Ectodermal cell (in vitro differentiated cells): ENCODE data around the gene NEK4.
"Not testable (repeated sequence)": the region's sequence is repeated elsewhere in the genome, so short reads cannot be mapped to it uniquely, and the experiment has no call there.

Experiments
- H3K27ac ChIP-seq: 2 replicates; pipeline ENCODE4 v1.7.0; 2013; ENCODE audit warnings: mild to moderate bottlenecking, low read depth, low read length; ENCODE audit not compliant: insufficient read depth, poor library complexity, severe bottlenecking
- H3K27me3 ChIP-seq: 2 replicates; pipeline ENCODE4 v1.7.0; 2013; ENCODE audit warnings: mild to moderate bottlenecking, low read length; ENCODE audit not compliant: insufficient read depth, control insufficient read depth, poor library complexity, severe bottlenecking
- H3K36me3 ChIP-seq: one replicate; pipeline ENCODE4 v1.7.0; 2013; ENCODE audit warnings: low read length; ENCODE audit not compliant: control insufficient read depth, insufficient read depth
- H3K4me1 ChIP-seq: one replicate; pipeline ENCODE4 v1.7.0; 2013; ENCODE audit warnings: low read length; ENCODE audit not compliant: control insufficient read depth, insufficient read depth
- H3K4me3 ChIP-seq: 2 replicates; pipeline ENCODE4 v1.7.0; 2013; ENCODE audit warnings: low read depth, low read length, control low read depth; ENCODE audit not compliant: insufficient read depth
- H3K9me3 ChIP-seq: 2 replicates; pipeline ENCODE4 v1.7.0; 2013; ENCODE audit warnings: mild to moderate bottlenecking, low read length, moderate library complexity; ENCODE audit not compliant: control insufficient read depth
- WGBS, 2 experiments: methylation state at CpG; one replicate each; pipeline ENCODE4 v1.1.7; 2013; ENCODE audit warnings: missing lambda C conversion rate in 2 of 2; 5-methylcytosine and 5-hydroxymethylcytosine counted together

NEK4 gene

DNA sequence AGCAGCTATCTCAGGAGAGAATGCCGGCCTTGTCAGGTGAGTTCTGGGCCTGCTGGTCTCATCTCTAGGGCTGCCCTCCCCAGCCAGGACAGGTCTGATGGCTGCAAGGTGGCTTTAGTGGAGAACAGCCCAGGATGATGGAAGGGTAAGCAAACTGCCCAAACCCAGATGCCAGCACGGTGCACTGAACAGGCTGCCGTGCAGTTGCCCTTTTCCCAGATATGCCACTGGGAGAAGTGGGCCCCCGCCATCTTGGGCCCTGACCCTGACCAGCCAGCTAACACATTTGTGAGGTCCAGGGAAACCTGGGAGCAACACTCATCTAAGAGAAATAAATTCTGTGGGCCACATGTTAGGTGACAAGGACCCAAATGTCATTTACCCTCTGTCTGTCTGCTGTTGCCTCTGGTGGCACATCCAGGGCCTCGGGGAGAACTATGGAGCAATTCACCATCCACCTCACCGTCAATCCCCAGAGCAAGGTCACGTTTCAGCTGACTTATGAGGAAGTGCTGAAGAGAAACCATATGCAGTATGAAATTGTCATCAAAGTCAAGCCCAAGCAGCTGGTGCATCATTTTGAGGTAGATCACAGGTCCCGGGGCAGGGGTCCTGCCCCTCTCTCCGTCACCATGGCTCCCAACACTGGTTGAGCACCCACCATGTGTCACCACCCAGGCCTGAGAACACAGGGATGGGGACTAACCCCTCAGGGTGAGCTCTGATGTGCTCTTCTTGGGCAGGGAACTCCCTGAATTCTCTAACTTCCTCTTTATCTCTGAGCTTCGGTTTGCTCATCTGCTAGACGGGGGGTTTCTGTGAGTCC lies 8.5 kb upstream of the NEK4 start:
- no peaks in the 10 kb centered on the region for H3K27me3 ChIP-seq
- H3K27ac ChIP-seq = no peak overlapping the region
- H3K36me3 ChIP-seq = no peaks in the 10 kb centered on the region
- H3K9me3 ChIP-seq = no peaks in the 10 kb centered on the region
- H3K4me3 ChIP-seq = no peak overlapping the region
- WGBS, 2 experiments = 93 to 95% methylated on average over 11 of the region's 11 CpGs
- H3K4me1 ChIP-seq = no peaks in the 10 kb centered on the region

DNA sequence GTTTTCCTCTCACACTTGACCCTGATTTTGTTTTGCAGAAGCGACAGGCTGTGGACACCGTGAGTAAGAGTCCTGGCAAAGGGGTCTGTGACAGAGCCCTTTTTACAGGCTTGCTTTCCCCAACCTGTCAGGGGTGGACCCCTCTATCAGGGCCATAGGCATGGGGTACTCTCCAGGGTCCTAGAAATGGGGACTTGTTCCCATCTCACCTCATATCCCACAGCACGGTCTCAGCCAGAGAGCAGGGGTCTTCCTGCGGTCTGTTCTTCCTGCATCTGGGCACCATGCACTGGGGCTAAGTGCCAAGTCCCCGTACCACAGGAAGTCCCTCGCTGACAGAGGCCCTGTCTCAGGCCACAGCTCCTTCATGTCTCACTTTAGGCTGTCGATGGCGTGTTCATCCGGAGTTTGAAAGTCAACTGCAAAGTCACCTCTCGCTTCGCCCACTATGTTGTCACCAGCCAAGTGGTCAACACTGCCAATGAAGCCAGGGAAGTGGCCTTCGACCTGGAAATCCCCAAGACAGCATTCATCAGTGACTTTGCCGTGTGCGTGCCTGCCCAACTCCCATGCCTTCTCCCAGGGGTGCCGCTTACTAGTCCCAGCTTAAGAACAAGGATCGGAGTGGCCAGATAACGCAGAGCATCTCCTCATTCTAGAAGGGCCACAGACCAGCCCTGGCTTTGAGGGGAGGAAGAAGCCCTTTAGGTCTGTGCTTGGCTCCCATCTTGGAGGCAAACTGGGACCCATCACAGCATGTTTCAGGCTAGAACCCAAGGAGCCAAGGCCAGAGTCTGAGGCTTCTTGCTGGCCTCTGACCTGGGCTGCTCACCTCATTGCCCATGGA lies 7.4 kb upstream of the NEK4 start:
- Histone ChIP-seq H3K27ac (no peak overlapping the region), H3K4me3 (no peak overlapping the region), H3K9me3 (no peaks in the 10 kb centered on the region), H3K36me3 (no peaks in the 10 kb centered on the region), H3K27me3 (no peaks in the 10 kb centered on the region), H3K4me1 (no peaks in the 10 kb centered on the region)
- WGBS, 2 experiments = 93% methylated on average over 17 of the region's 17 CpGs

DNA sequence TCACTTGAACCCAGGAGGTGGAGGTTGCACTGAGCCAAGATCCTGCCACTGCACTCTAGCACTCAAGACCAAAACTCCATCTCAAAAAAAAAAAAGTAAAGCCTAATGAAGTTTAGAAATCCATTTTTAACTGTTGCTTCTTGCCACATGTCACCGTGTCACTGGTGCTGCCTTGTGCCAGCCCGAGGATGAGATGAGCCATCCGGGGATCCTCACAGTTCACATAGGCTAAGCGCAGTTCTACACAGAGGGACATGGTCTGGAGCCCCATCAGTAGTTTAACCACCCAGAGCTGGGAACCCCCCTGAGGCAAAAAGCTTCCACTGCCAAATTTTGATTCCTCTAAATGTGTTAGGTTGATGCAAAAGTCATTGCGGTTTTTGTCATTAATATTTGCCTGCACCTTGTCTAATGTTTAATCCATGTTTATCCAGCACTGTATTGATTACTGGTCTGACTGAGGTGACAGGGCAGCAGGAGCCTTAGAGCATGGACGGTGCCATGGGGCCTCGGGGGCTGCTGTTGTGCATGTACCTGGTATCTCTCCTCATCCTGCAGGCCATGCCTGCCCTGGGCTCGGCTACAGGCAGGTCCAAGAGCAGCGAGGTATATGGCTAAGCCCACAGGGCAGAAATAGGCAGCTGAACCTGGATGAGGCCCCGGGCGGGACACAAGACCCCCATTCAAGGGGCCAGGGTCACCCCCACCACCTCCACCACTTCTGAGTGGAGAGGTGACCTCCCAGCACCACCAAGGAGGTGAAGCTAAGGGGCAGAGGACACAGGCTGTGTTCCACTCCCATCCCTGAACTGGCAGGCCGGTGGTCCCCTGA lies 6.6 kb upstream of the NEK4 start, which contains the start of gene ITIH1:
Gene ITIH1, plus strand, starts transcription at position 473 of the 832 bp plus-strand sequence. Its CDS starts 17 bp downstream, at position 490.
- H3K27me3 ChIP-seq = no peaks in the 10 kb centered on the region
- no peaks in the 10 kb centered on the region for H3K4me1 ChIP-seq
- 90% methylated on average over 12 of the region's 12 CpGs for WGBS, 2 experiments
- H3K4me3 ChIP-seq = no peak within 1 kb of the TSS
- H3K27ac ChIP-seq = no peak within 1 kb of the TSS
- H3K36me3 ChIP-seq = no peaks in the 10 kb centered on the region
- H3K9me3 ChIP-seq = no peaks in the 10 kb centered on the region

DNA sequence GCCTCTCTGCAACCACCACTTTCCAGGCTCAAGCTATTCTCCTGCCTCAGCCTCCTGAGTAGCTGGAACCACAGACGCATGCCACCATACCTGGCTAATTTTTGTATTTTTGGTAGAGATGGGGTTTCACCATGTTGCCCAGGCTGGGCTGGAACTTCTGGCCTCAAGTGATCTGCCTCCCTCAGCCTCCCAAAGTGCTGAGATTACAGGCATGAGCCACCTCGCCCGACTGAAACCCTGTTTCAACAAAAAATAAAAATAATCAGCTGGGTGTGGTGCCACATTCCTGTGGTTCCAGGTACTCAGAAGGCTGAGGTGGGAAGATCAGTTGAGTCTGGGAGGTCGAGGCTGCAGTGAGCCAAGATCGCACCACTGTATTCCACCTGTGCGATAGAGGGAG lies 5.7 kb upstream of the NEK4 start:
- H3K4me3 ChIP-seq, H3K4me1 ChIP-seq, H3K36me3 ChIP-seq, H3K9me3 ChIP-seq, H3K27me3 ChIP-seq, H3K27ac ChIP-seq: not testable (repeated sequence)
- 81 to 88% methylated on average over 6 of the region's 6 CpGs for WGBS, 2 experiments

DNA sequence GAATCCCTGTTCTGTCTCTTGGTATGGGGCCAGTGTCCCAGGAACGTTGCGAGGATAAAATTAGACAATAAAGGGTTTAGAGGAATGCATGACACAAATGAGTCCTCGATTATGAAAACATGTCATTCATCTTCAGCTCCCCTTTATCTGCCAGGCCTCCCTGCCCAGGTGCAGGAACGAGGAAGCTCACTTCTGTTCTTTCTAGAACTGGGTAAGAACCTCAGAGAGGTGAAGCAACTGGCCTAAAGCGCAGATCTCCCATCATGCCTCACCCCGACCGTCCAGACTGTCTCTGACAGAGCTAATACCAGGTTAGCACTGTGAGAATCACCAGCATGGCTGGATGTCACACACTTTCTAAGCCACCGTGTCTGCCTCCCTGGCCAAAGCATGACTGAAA lies 5.1 kb upstream of the NEK4 start:
- H3K4me1 ChIP-seq = no peaks in the 10 kb centered on the region
- no peaks in the 10 kb centered on the region for H3K27me3 ChIP-seq
- H3K36me3 ChIP-seq = no peaks in the 10 kb centered on the region
- WGBS, 2 experiments = 81 to 87% methylated on average over 8 of the region's 8 CpGs
- no peaks in the 10 kb centered on the region for H3K9me3 ChIP-seq
- no peak overlapping the region for H3K4me3 ChIP-seq
- H3K27ac ChIP-seq = no peak overlapping the region

DNA sequence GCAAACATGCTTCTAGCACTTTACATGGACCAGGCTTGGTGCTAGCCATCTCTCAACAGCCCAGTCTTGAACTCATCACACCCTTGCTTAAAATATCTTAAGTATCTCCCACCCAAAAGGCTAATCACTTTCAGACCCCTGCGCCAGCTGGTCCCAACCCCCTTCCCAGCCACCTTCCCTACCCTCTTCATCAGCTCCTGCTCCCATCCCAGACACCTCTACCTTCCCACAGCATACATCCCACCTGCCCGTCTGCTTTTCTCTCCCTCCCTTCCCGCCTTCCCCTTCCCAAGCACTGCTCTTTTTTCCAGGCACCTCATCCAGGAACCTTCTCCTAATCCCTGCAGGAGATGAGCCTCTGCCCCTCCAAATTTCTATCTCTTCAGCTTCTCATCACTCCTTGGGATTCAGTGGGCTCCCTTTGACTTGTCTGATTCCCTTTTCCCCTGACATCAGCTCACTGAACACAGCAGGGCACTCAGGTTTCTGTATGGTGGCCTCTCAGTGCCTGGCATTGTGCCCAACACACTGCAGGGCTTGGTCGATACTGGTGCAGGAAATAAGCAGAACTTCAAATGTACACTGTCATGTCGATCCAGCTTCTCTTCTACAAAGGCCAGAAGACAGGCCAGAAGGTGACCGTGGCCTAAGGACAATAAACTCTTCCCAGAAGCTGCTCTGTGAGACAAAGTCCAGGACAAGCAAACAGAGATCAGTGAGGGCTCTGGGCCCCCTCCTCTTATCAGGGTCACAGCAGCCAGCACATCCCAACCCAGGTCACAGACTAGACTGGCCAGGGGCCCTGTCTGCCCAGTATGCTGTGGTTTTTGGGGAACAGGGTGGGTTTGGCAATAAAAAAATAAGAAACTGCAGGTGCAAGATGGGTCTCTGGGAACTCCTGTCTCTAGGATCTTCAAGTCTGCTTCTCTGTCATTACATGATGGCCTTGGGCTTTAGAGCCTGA lies 4.4 kb upstream of the NEK4 start:
- H3K36me3 ChIP-seq = no peaks in the 10 kb centered on the region
- no peaks in the 10 kb centered on the region for H3K4me1 ChIP-seq
- 81 to 85% methylated on average over 6 of the region's 6 CpGs for WGBS, 2 experiments
- no peaks in the 10 kb centered on the region for H3K27me3 ChIP-seq
- H3K4me3 ChIP-seq = no peak overlapping the region
- no peaks in the 10 kb centered on the region for H3K9me3 ChIP-seq
- no peak overlapping the region for H3K27ac ChIP-seq

DNA sequence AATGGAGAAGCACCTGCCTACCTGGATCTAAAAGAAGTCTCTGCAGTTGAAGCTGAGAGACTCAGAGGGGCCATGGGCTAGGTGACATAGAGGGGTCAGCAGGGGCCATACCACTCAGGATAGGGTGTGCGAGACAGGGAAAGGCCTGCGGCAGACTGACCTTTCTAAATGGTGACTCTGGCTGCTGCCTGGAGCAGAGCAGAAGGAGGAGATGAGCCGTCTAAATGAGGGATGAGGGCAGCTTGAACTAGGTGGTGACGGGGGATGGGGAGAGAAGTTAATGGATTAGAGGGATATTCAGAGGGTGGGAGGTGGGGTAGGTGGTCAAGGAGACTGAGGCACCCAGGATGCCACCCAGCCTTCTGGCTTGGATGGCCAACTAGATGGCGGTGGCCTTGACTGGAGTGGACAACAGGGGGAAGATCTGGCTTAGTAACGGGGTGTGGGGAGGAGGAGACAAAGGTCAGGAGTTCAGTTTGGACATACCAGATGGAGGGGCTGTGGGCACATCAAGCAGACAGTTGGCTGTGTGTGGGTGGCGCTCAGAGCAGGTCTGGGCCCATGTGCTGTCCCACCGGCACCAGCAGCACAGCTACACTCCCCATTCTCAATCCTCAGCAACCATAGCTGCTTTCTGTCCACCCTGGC lies 3.5 kb upstream of the NEK4 start:
- Histone ChIP-seq H3K4me3 (no peak overlapping the region), H3K9me3 (no peaks in the 10 kb centered on the region), H3K27ac (no peak overlapping the region), H3K27me3 (no peaks in the 10 kb centered on the region), H3K4me1 (no peaks in the 10 kb centered on the region), H3K36me3 (no peaks in the 10 kb centered on the region)
- 84 to 88% methylated on average over 8 of the region's 8 CpGs for WGBS, 2 experiments

DNA sequence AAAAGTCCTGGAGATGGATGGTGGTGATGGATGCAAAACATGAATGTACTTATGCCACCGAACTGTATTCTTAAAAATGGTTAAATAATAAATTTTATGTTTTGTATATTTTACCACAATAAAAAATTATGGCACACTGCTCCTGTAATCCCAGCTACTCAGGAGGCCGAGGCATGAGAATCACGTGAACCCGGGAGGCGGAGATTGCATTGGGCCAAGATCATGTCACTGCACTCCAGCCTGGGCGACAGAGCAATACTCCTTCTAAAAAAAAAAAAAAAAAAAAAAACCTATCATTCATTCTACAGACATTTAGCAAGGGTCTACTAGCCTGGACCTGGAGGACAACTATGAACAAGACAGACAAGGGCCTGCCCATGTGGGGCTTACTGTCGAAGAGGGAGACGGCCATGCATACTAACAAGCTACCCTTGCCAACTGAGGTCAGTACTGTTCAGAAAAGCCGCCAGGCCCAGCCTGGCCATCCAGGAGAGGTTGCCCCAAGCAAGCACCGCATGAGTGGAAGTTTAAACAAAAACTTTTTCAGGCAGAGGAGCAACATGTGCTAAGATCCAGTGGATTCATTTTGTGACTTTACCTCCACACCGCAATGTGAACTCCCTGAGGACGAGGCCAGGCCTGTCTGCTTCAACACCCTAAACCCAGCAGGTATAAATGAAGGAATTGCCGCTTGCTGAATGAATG lies 2.8 kb upstream of the NEK4 start:
- H3K36me3 ChIP-seq = no peaks in the 10 kb centered on the region
- no peaks in the 10 kb centered on the region for H3K9me3 ChIP-seq
- no peaks in the 10 kb centered on the region for H3K27me3 ChIP-seq
- no peak overlapping the region for H3K27ac ChIP-seq
- WGBS, 2 experiments = 93 to 94% methylated on average over 12 to 13 of the region's 13 CpGs
- H3K4me3 ChIP-seq = no peak overlapping the region
- no peaks in the 10 kb centered on the region for H3K4me1 ChIP-seq
